Umbilical cord (tissue), 2 donors: ENCODE measurements around the gene FAM25C. TPM values are rescaled to one million over a fixed set of nuclear protein-coding genes. Genes with fewer than 3 reads are reported as not detected.
"Not testable (repeated sequence)": the region's sequence is repeated elsewhere in the genome, so short reads cannot be mapped to it uniquely, and the experiment has no call there.

Experiments
- DNase-seq: peaks from one replicate; pipeline ENCODE4 v3.0.0-alpha.2; 2015; ENCODE audit warnings: low spot score
- total RNA-seq: library from RNA; depleted of rRNA; stranded (reverse); fragments of >200 nt; gene quantifications from one replicate; pipeline ENCODE4 v1.2.3, GENCODE V29; 2014; ENCODE audit warnings: low replicate concordance; ENCODE audit not compliant: insufficient read depth

The FAM25C gene
- total RNA-seq = not detected

- DNase-seq = not testable (repeated sequence)
Measured at GRCh38 chr10:47999691-48000090, at the start of gene FAM25C. TSS of gene FAM25C (minus strand) at chr10:47999791. CDS start at chr10:47999765, 26 bp downstream.

GRCh38 chr10:48044557-48044956, 45.0 kb upstream of the FAM25C start:
- not testable (repeated sequence) for DNase-seq

DNA sequence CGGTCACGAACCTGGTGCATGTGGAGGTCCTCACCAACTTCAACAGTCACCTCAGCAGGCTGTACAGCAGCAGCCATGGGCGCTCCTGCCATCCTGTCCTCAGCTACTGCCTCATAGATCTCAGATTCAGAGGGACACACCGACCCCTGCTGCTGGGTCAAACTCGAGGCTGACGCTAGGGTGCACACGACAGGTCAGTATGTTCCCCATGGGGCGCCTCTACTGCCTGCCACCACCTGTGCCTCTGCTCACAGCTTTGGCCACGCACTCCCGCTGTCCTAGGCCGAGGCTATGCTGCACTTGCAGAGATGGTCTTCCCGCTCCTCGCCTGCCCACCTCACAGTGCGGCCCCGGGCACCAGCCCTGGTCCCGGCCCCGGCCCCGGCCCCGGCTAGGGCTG, 31.8 kb upstream of the FAM25C start:
- DNase-seq = not testable (repeated sequence)

DNA sequence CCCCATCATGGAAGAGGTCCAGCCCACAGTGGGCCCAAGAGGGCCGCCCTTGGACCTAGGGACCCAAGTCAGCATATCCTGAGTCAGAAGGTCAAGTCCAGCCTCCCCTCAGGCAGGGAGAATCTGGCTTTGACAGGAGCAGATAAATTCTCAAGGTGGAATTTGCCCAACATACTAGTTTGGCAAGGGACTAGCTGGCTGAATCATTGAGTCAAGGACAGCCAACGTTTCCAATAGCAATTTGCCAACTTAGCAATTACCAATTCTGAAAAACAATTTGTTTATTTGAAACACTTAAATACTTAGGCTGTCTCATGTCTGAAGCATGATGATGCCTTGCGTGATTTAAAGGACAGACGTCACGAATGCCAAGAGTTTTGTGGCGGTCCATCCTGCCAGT, 2.7 kb upstream of the FAM25C start:
- not testable (repeated sequence) for DNase-seq

DNA sequence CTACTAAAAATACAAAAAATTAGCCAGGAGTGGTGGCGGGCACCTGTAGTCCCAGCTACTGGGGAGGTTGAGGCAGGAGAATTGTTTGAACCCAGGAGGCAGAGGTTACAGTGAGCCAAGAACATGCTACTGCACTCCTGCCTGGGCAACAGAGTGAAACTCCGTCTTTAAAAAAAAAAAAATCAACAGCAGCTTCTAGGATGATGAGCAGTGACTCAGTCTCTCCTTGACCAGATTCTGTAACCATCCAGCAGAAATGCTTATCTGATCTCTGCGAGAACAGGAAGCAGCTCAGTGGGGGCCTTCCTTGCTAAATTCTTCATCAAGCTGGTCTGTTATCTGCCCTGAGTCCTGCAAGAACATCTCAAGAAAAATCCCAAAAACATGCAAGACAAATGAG, 5.5 kb downstream of the FAM25C start:
- peak; percentile 11 for DNase-seq

- not testable (repeated sequence) for DNase-seq
Measured at GRCh38 chr10:47992560-47992959, 7.0 kb downstream of the FAM25C start.

- peak; percentile 6 for DNase-seq
Measured at GRCh38 chr10:47991706-47992105, 7.9 kb downstream of the FAM25C start.

DNA sequence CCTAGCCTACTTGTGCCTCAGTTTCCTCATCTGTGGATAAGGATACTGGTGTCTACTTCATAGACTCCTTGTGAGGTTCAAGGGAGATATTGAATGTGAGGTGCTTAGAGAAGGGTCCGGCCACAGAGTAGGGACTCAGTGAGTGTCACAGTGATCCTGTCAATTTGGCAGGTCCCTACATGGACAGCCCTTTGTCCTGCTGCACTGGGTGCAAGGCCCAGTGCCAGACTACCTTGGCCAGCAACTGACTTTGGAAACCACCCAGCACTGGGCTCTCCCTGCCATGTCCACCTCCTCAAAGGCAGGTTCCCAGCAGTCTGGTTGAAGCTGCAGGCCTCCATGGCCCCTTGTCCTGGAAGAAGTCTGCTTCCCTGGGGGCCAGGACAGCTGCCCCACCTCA, 9.5 kb downstream of the FAM25C start:
- not testable (repeated sequence) for DNase-seq

- DNase-seq = not testable (repeated sequence)
Measured at GRCh38 chr10:47989542-47989950, 10.0 kb downstream of the FAM25C start.

GRCh38 chr10:47988718-47989541, 10.7 kb downstream of the FAM25C start:
- DNase-seq = not testable (repeated sequence)

GRCh38 chr10:47987952-47988351, 11.6 kb downstream of the FAM25C start:
- DNase-seq = not testable (repeated sequence)

GRCh38 chr10:47986413-47987230, 13.0 kb downstream of the FAM25C start:
- DNase-seq = not testable (repeated sequence)

DNA sequence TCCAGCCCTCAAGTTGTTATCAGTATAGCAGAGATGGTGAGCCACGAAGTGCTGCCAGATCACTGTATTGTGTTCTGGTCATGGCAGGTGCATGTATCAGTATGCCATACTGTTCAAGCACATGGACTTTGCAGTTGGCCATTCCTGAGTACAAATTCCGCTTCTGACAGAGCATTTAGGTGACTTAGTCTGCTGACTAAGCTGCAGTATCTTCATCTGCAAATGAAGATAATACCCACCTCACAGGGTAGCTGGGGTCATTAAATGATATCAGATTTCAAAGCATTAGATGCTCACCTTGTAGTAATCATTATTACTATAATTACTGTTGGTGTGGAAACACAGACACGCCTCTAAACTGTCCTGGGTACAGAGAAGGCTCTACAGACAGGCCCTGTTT, 24.2 kb downstream of the FAM25C start:
- DNase-seq = not testable (repeated sequence)

DNA sequence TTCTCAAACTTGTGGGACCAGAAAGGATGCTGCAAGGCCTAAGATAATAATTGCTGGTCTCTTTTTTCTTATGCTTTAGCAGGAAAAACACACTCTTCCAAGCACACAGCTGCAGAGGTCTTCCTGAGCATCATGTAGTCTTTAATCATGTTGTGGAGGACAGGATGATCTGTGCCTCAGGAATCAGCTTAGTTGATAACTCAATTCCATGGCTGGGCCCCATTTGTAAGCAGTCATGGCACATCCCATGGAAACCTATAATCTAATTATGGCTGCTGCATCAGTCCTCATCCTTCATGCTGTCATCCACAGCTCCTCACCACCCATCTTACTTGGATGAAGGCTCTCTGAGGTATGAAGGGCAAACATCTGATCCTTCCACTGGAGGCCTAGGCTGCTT, 26.5 kb downstream of the FAM25C start:
- not testable (repeated sequence) for DNase-seq

GRCh38 chr10:47972077-47972476, 27.5 kb downstream of the FAM25C start:
- DNase-seq = not testable (repeated sequence)

GRCh38 chr10:47971598-47971997, 28.0 kb downstream of the FAM25C start:
- not testable (repeated sequence) for DNase-seq

DNA sequence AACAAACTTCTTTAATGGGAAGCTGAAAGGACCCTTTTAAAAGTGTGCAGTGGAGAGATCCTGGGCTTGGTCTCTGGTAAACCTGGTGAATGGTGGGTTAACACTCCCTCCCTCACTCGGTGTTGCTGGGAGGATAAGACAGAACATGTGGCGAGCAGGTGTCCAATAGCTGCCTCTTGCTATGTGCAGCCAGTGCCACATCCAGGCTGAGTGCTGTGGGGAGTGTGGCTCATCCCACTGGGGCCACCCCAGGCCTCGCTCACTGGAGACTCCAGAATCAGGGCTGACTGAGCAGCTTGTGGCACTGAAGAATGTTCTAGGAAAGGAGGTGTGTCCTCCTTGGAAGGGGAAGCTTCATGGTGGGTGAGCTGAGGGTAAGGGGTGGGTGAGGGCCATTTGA, 29.5 kb downstream of the FAM25C start:
- not testable (repeated sequence) for DNase-seq

GRCh38 chr10:47968988-47969387, 30.6 kb downstream of the FAM25C start:
- DNase-seq = not testable (repeated sequence)

DNA sequence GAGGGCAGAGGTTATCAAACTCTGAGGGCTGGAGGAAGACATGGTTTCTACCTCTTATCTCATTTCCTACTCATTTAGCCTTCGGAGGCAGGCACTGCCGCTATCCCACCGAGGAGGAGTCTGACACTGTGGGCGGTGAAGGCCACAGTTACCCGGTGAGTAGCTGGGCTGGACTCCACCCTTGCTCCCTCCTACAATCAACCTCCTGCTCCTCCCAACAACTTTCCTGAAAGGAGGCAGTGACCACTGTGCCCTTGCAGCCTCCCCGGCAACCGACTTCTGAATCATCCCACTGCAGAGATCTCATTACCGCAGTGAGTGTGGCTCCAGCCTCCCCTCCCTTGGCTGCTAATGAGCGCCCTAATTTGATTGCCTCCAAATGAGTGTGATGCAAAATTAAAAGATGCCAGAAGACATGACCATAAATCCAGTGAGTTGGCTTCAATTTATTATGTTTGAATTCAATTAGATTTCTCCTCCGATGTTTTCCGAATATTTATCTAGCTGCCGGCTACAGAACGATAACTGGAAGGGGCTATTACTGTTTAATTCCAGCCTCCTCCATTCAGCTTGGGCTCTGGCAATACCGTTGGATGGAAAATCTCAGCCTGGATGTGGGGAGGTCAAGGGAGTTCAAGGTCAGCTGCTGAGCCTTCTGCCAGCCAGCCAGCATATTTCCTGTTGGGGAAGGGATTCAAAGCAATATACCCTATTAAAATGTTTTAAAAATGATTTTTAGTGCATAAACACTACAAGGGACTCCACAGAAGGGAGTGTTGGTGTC, 35.1 kb downstream of the FAM25C start:
- not testable (repeated sequence) for DNase-seq

GRCh38 chr10:47962785-47963184, 36.8 kb downstream of the FAM25C start:
- not testable (repeated sequence) for DNase-seq

GRCh38 chr10:47960699-47961098, 38.9 kb downstream of the FAM25C start:
- DNase-seq = not testable (repeated sequence)
